Endometrial microvascular endothelial cells (primary cell): ENCODE results near the gene DAAM2. TPM values are rescaled to one million over a fixed set of nuclear protein-coding genes. Genes with fewer than 3 reads are reported as not detected.

ENCODE experiments used
- in situ Hi-C: cut with HindIII; loops from 2 replicates; pipeline ENCODE4 v1.10.0; 2017; ENCODE audit warnings: low sequenced_read_pairs, low pct_unique_long_range_greater_than_20kb; ENCODE audit errors: inconsistent ontology term
- total RNA-seq: library from RNA; depleted of rRNA; stranded (reverse); fragments of >200 nt; gene quantifications from one replicate; pipeline ENCODE4 v1.2.3, GENCODE V29; 2015; ENCODE audit errors: inconsistent ontology term

Gene DAAM2
- total RNA-seq, 1 donor from 2014 or later: 0.19 TPM

- in situ Hi-C loops: no loop called here
These were observed 13.5 kb upstream of the DAAM2 start for GRCh38 chr6:39778581-39779255.

GRCh38 chr6:39785281-39785680, 6.9 kb upstream of the DAAM2 start:
- in situ Hi-C loops: no loop called here

DNA sequence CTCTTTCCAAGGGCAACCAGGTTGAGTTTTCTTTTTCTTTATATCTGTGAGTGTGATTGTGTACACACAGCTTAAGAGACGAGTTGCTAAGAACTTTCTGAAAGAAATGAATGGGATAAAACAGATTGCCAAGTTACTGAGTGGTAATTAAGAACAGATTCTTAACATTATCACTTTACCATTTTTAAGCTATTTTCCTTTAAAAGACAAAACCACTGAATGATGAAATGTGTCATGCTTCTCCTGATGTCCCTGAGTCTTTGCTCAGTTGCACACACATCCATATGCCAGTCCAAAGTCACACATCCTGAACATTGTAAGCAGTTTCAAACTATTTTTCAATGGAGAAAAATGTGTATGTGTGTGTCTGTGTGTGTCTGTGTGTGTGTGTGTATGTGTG, 5.5 kb upstream of the DAAM2 start:
- in situ Hi-C loops: no loop called here

DNA sequence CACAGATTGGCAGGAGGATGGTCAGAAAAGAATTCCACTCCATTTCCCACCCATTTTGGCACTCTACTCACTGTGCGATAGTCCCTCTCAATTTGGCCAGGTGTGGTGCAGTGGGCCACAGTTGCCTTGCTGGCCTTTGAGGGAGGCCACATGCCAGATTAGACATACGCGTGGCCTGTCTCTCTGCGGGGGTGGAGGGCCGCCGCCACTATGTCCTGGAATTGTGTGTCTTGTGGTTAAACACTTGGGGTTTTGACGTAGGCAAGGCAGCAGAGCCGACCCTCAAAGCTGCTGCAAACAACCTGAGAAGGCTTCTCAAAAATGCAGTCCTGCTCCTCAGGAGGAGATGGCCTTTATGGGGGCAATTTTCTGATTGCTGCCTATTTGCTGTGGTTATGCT, 4.9 kb upstream of the DAAM2 start:
- in situ Hi-C loops: no loop called here

DNA sequence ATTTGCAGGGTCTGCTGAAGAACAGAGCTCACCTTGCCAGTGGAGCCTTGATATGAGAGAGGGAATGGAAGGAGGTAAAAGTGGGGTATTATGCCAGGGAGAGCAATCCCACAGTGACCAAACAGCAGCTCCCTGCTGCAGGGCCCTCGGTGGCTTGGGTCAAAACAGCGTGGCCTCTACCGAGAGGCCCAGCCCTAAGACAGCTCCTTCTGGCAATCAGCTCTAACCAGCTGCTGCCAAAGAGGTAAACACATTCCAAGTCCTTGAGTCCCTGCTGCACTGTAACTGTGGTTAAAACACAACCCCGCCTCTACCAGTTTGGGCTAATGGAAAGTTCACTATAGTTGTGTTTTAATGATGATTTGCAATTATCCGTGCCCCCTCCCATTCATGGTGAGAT, 1.4 kb upstream of the DAAM2 start:
- in situ Hi-C loops: no loop called here

DNA sequence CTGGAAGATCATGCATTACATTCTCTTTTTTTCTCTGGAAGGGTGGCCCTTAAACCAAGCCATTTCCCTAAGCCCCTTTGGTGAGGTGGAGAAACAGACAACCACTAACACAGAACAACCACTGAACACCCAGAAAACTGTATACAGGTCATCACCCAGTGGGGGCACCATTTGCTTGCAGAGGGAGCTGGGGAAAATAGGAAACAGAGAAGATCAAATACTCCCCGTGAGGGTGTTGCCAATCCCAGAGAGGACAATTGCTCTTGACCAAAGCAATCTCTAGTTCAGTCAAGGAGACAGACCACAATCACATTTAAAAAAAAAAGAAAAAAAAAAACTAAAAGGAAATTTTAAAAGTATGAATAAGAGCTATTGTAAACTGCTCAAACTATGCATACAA, 865 bp upstream of the DAAM2 start:
- in situ Hi-C loops: no loop called here

GRCh38 chr6:39792540-39793450, 619 bp downstream of the DAAM2 start:
- in situ Hi-C loops: no loop called here

- in situ Hi-C loops: no loop called here
These were observed 1.3 kb downstream of the DAAM2 start for GRCh38 chr6:39793516-39793915.

DNA sequence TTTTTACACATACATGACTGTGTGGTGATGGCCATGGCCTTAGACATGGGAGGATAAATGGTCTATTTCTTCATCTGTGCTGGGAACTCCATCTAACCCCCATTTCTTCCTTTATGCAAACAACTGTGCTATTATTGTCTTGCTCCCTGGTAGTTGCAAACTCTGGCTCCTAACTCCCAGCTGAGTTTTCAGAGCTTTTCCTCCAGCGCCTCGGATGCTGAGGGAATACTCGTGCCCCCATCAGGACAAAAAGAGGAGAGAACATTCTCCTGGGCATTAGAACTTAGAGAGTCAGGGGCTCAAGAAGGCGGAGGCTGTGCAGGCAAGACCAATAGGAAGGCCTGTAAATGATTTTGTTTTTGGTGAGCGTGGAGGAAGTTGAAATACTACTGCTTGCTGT, 2.1 kb downstream of the DAAM2 start:
- in situ Hi-C loops: no loop called here

DNA sequence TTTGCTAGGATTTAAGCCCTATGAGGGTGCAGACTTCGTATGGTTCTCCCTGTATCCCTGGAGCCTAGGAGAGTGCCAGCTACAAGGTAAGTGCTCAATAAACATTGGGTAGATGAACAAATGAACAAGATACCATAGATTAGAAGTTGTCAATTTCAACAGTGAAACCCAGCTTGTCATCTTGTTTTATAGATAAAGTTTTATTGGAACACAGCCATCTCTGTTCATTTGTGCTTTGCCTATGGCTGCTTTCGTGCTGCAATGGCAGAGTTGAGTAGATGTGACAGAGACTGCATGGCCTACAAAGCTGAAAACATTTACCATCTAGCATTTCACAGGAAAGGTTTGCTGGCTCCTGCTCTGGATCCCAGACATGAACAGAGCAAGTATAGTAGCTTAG, 5.6 kb downstream of the DAAM2 start:
- in situ Hi-C loops: no loop called here

GRCh38 chr6:39800034-39801032, 8.2 kb downstream of the DAAM2 start:
- in situ Hi-C loops: no loop called here

GRCh38 chr6:39801456-39802251, 9.5 kb downstream of the DAAM2 start:
- in situ Hi-C loops: no loop called here

DNA sequence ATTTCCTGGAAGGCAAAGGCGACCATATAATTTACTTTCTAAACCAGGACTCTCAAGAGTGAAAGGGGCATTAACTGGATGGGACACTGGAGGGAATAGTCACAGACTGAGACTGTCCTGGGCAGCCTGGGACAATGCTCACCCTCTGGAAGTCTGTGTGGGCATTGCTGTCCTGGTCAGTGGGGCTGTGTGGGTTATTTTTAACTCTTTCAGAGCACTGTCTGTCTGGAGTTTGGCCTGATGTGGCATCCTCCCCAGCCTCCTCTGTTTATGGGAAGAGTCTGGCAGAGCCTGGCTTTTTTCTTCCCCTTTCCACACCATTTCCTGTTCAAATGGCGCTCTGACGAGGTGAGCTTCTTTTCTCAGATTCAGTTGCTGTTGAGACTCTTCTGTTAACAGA, 11.7 kb downstream of the DAAM2 start:
- in situ Hi-C loops: no loop called here

DNA sequence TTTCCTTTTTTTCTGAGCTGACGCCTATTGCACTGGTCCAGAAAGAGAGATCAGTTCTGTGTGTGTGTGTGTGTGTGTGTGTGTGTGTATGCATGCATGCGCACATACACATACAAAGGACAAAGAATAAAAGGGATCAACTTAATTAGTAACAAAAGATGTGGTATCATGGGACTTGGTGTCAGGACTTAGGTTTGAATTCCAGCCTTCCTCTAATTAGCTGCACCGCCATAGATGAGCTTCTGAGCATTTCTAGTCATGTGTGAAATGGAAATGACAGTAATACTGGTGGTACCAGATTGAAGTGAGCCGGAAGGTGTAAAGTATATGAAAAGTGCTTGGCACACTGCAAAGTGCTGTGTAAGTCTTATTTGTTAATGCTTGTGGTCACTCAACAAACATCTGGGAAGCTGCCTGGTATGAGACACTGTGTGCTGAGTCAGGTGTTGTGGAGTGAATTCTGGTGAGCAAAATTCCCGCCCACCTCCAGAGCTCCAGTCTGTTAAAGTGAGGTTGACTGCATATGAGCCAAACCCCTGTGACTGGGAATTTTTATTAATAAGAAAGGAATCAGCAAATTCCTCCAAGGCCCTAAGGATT, 12.4 kb downstream of the DAAM2 start:
- in situ Hi-C loops: no loop called here

GRCh38 chr6:39806278-39806677, 14.1 kb downstream of the DAAM2 start:
- in situ Hi-C loops: no loop called here

DNA sequence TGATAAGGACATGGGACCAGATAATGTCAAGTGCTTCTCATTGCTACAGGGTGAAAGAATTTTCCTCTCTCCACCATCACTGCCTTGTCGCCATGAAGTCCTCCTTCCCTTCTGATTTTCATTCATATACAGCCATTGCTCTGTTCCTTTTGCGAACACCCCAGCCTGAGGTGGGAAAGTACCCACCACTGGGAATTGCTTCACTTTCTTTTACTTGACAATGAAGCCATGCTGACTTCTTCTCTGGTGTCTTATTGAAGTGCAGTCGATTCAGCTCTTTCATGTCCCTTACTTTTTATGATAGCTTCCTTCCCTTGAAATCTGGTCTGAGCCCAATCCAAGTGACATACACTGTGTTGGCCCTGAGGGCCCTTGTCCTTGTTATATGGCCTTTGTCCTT, 16.2 kb downstream of the DAAM2 start:
- in situ Hi-C loops: no loop called here

- in situ Hi-C loops: no loop called here
These were observed 16.8 kb downstream of the DAAM2 start for GRCh38 chr6:39808964-39809363.

- in situ Hi-C loops: no loop called here
These were observed 19.7 kb downstream of the DAAM2 start for GRCh38 chr6:39811835-39812345.
